GM18858 (cell line): ENCODE measurements around the gene FBXO36.
"Not testable (repeated sequence)": the region's sequence is repeated elsewhere in the genome, so short reads cannot be mapped to it uniquely, and the experiment has no call there.

Source experiments
- ATAC-seq: cut with Tn5 transposase; IDR thresholded peaks from one replicate; pipeline ENCODE4 v1.9.1; 2021; ENCODE audit not compliant: unreplicated experiment

Gene FBXO36

GRCh38 chr2:229910832-229911412 lies 11.4 kb upstream of the FBXO36 start:
- ATAC-seq, result peak; percentile 44

GRCh38 chr2:229914171-229914570 lies 8.1 kb upstream of the FBXO36 start:
- no peak for ATAC-seq

DNA sequence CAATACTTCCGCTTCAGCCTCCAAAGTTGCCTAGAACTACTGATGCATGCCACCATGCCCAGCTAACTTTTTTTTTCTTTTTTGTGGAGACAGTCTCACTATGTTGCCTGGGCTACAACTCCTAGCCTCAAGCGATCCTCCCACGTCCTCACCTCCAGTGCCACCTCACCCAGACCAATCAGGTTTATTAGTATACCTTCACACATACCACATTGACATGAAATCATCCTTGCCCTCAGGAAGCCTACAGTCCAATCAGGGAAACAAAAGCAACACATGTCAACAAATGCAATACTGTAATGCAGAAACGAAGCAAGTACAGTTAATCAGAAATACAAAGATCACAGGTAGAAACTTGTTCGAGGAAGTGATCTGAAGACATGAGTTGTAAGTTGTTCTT lies 4.5 kb upstream of the FBXO36 start:
- no peak for ATAC-seq

GRCh38 chr2:229920011-229920641 lies 2.2 kb upstream of the FBXO36 start:
- no peak for ATAC-seq

GRCh38 chr2:229921101-229921891 lies 1.0 kb upstream of the FBXO36 start:
- peak; percentile 14 for ATAC-seq

- ATAC-seq, result peak; percentile 50
Observed at GRCh38 chr2:229921892-229922448, 333 bp upstream of the FBXO36 start, which contains the start of gene TRIP12. Gene TRIP12 (minus strand): TSS chr2:229922009. CDS start chr2:229880079, 41,930 bp downstream.

DNA sequence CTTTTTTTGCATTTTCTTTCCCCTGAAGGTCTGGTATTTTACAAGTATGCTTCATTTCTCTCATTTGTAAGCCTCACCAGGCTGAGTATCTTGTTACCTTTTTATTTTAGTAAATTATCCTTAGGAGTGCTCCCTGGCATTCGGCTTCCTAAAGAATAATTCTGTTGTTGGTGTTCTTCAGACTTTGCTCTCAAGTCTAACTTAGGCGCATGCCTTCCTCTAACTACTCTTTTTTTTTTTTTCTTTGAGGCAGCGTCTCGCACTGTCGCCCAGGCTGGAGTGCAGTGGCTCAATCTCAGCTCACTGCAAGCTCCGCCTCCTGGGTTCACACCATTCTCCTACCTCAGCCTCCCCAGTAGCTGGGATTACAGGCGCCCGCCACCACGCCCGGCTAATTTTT lies 2.2 kb downstream of the FBXO36 start:
- ATAC-seq, result not testable (repeated sequence)

DNA sequence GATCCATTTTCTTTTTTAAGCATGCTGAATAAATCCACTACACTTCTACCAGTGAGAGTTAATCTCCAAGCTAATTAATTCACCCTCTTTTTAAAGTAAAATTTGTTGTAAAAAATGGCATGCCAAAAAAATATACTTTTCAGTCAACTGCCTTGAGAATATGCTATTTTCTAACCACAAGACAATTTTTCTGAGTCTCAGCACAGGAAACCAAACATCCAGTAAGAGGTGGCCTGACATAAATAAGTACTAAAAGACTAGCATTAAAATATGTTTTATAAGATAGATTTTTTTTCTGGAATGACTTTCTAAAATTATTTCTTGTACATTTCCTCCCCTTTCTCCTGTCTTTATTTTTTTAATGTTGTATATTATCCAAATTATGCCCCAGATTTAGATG lies 2.9 kb downstream of the FBXO36 start:
- ATAC-seq, result no peak

DNA sequence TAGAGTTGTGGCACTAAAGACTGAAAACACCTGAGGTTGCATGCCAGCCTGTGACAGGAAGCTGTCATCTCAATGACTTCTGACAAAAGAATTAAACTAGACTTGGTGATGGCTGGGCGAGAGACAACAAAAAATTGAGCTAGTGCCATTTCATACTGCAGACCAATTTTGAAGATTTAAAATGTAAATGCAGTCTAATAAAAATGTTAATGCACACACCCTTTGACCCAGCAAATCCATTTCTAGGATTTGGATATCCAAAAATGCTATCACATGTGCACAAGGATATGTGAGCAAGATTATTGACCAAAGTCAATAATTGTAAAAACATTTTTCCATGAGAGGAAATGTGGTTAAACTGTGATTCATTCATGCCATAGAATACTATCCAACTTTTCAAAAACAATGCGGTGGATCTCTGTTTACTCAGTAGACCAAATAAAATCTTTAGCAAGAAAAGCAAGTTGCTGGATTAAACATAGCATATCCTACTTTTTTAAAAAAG lies 5.6 kb downstream of the FBXO36 start:
- ATAC-seq, result no peak

DNA sequence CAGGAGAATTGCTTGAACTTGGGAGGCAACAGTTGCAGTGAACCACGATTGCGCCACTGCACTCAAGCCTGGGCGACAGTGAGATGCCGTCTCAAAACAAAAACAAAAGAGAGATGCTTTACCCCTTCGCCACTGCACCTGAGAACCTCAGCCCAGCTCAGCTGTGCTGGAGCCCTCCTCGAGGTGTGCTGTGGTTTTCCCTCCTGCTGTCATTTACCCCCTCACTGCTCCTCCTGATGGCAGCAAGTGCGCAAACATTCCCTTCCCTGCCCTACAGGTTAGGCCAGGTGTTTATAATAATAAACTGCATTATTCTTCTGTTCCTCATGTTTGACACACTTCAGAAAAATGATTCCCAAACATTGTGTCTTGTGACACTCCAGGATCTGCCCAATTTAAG lies 8.4 kb downstream of the FBXO36 start:
- ATAC-seq, result no peak

DNA sequence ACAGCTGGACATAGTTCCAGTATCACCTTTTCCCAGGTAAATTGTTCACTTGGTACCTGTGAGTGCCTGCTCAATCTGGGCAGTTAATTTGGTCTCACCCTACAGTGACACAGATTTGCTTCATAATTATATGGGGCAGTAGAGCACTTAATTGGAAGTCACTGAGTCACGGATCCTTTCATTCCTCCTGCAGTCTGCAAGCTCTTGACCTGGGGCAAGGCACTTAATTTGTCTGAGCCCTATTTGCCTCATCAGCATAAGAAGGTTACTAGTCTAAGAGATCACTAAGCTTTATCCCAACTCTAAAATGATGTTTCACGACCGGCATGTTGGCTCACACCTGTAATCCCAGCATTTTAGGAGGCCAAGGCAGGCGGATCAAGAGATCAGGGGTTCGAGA lies 8.9 kb downstream of the FBXO36 start:
- no peak for ATAC-seq

GRCh38 chr2:229937537-229937936 lies 15.2 kb downstream of the FBXO36 start:
- ATAC-seq, result no peak

DNA sequence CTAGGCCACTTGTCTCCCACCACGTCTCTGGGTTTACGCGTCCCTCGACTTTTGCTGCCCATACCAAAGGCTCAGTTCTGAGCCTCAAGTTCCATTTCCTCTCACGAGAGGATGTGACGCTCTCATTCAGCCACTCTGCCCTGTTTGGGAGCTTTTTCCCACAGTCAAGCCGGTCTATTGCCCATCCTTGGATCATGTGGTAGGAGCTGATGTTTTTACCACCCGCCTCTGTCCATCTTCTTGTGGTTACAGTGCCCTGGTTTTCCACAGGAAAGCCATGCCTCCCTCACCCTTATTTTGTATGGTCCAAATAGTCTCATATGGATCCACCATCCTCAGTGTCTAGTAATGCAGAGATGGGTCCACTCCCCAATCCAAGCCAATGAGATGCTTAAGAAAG lies 20.4 kb downstream of the FBXO36 start:
- ATAC-seq, result no peak

DNA sequence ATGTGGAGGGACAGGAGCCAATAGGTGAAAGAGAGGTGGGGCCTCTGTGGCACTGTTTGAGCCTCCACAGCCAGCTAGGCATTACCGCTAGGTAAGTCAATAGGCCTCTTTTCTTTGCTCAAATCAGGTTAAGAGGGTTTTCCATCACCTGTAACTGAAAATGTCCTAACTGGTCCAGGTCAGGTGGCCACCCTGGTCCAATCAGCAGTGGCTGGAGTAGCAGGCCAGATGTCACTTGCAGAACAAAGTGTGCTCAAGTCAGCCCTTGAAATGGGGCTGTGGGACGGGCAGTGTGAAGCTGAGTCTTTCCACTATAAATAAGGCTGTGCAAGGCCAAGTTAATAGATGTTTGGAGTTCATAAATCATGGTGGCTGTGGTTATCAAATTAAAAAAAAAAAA lies 20.9 kb downstream of the FBXO36 start:
- ATAC-seq, result no peak

- ATAC-seq, result no peak
Observed at GRCh38 chr2:229943770-229944449, 21.6 kb downstream of the FBXO36 start.

DNA sequence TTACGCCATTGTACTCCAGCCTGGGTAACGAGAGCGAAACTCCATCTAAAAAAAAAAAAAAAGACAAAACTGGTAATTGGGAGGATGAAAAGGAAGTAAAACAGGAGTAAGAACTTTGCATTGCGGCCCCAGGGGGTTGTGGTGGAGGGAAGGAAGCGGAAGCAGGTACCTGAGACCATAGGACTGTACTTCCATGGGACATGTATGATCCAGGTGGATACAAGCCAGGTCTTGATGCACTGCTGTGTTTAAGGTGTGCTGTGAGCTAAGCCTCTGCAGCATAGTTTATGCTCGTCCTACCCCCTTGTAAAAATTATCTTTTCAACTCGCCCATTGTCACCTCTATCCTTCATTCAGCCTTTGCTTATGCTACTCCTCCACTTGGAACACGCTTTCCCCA lies 23.7 kb downstream of the FBXO36 start:
- ATAC-seq, result no peak

DNA sequence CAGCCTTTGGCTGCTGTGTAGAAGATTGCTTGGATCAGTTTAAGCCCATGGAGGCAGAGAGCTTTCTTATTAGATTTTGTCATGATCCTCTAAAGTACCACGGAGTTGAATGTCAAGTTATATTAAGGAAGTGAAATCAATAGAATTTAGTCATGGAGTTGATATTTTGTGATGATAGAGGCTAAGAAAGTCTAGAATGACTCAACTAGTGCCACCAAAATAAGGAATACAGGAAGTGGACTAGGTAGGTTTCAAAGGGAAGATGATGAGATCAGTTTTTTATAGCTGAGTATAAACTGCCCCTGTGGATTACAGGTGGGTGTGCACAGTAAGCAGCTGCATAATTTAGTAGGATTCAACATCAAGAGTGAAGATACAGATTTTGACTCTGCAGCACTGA lies 25.2 kb downstream of the FBXO36 start:
- ATAC-seq, result peak; percentile 77

DNA sequence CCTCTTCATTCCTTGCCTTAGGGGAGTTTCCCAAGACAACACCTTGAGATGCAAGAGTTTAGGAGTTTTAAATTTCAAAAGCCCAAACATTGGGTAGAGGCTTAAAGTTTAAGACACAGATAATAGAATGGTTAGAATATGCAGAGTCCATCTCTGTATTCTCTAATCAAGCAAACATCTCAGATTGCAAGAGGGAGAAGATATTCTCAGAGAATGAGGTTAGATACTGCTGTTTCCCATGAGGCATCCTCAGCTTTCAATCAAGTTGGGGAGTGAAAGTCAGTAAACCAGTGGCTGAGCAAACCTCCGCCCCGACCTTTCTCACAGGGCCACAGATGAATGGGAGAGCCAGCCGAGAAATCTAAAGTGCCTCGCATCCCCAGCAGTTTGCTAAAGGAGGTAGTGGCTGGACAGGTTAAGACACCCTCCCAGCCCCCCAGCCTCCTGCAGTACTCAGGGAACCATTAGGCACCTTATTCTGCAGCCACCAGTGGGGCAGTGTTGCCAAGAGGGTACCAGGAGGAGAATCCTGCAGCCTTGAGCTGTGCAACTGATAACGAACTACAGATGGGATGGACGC lies 30.0 kb downstream of the FBXO36 start:
- no peak for ATAC-seq

DNA sequence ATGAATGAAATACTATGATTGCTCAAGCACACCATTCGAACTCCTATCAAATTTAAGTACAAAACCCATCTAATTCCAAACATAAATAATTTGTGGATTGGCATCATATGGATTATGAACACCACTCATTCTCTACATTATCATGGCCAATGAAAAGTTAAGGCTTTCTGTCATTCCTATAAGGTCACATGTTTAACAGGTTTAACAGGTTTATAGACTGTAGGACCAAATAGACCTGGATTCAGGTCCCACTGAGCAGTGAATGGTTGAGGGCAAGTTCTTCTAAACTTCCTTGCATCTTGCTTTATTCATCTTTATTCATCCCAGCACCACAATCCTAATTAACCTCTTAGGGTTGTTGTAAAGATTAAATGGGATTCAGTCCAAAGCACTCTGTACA lies 33.4 kb downstream of the FBXO36 start:
- no peak for ATAC-seq

GRCh38 chr2:229956491-229956890 lies 34.2 kb downstream of the FBXO36 start:
- ATAC-seq, result no peak

- not testable (repeated sequence) for ATAC-seq
Observed at GRCh38 chr2:229963596-229963995, 41.3 kb downstream of the FBXO36 start.
